ENCODE results near the gene PTGR3.

The PTGR3 gene

DNA sequence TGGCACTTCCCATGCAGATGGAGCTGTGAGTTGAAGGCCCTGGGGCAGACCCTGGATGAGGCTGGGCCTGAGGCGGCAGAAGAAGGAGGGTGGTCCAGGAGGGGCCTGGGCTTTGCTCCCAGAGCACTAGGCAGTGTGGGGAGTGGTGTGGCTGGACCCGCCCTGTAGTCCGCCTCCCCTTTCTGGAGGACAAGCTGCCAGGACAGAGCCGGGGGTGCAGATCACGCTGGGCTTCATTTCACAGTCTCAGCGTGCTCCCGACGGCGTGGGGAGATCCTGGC lies 49.8 kb downstream of the PTGR3 start:
- Histone ChIP-seq H3K79me2 (ENCODE audit: insufficient read depth, low read length) (no peaks in the 10 kb centered on the region), H4K20me1 (ENCODE audit: insufficient read depth, low read length) (no peaks in the 10 kb centered on the region), H3K9me3 (ENCODE audit: low read length) (no peaks in the 10 kb centered on the region), H3K4me1 (ENCODE audit: insufficient read depth, low read length, severe bottlenecking) (peaks cover 6% of the 10 kb centered on the region), H3K9me2 (ENCODE audit: low read depth, low read length) (no peaks in the 10 kb centered on the region), H3K36me3 (ENCODE audit: insufficient read depth, low read length) (no peaks in the 10 kb centered on the region), H3K4me3 (ENCODE audit: low read depth, low read length, poor library complexity, severe bottlenecking) (no peak overlapping the region), H3F3A (ENCODE audit: insufficient read depth, low read length) (no peaks in the 10 kb centered on the region), H2AFZ (ENCODE audit: low read length) (no peak overlapping the region), H3K27ac (ENCODE audit: low read depth, low read length, poor library complexity, severe bottlenecking) (no peak overlapping the region), H3K9ac (ENCODE audit: low read length) (no peak overlapping the region), H3K27me3 (ENCODE audit: insufficient read depth, low read length) (peaks cover 4% of the 10 kb centered on the region; the same call in 1 of the 2 replicates), H3K4me2 (ENCODE audit: low read length) (no peak overlapping the region)
- TF ChIP-seq EZH2 (IDR thresholded peaks at IDR 0.05; ENCODE audit: borderline replicate concordance, low read length), result no peak
- TF ChIP-seq, protein P1, sequence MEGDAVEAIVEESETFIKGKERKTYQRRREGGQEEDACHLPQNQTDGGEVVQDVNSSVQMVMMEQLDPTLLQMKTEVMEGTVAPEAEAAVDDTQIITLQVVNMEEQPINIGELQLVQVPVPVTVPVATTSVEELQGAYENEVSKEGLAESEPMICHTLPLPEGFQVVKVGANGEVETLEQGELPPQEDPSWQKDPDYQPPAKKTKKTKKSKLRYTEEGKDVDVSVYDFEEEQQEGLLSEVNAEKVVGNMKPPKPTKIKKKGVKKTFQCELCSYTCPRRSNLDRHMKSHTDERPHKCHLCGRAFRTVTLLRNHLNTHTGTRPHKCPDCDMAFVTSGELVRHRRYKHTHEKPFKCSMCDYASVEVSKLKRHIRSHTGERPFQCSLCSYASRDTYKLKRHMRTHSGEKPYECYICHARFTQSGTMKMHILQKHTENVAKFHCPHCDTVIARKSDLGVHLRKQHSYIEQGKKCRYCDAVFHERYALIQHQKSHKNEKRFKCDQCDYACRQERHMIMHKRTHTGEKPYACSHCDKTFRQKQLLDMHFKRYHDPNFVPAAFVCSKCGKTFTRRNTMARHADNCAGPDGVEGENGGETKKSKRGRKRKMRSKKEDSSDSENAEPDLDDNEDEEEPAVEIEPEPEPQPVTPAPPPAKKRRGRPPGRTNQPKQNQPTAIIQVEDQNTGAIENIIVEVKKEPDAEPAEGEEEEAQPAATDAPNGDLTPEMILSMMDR (IDR thresholded peaks at IDR 0.05; ENCODE audit: low read length), result no peak

Data from OCI-LY1 (cell line).